Endothelial cell of umbilical vein (primary cell): ENCODE results near the gene SEMA4G. TPM values are rescaled to one million over a fixed set of nuclear protein-coding genes. Genes with fewer than 3 reads are reported as not detected.

Experiments used
- BruUV-seq: library from RNA; stranded (reverse); fragments of 400-500 nt; replicated peaks from 2 replicates; lab custom pipeline; 2021; lab: Mats Ljungman, UMichigan
- CTCF ChIA-PET: fragments of 300-600, 350-600 bp; sonication (Branson Sonifier 250); formaldehyde crosslinking; loops from one replicate; lab custom pipeline; 2021; ENCODE audit warnings: antibody characterized with exemption, inconsistent platforms; lab: Charles Lee
- POLR2A ChIA-PET: fragments of 300-600, 350-600 bp; sonication (Branson Sonifier 250); formaldehyde crosslinking; loops from one replicate; lab custom pipeline; 2021; ENCODE audit warnings: antibody characterized with exemption, inconsistent platforms; lab: Charles Lee
- DNase-seq: peaks from one replicate; pipeline ENCODE4 v3.0.0-alpha.2; 2011; ENCODE audit warnings: low read depth, low spot score
- FAIRE-seq: peaks from 2 replicates; lab custom pipeline; 2011; peaks lifted over from hg19 to GRCh38; lab: Jason Lieb, UNC
- H2AFZ ChIP-seq: 2 replicates; pipeline ENCODE4 v1.6.0; 2012; ENCODE audit warnings: low read depth, low read length, control low read depth, inconsistent platforms
- H3K27ac ChIP-seq: 2 replicates; pipeline ENCODE4 v1.5.1; 2011; ENCODE audit warnings: low read depth, mild to moderate bottlenecking, control low read depth, low read length, moderate library complexity; ENCODE audit not compliant: insufficient read depth
- H3K27me3 ChIP-seq, 2 experiments: 2 replicates each; pipeline versions ENCODE4 v1.6.0 to v1.6.1; 2011; ENCODE audit warnings: low read length in 2 of 2, mixed read lengths in 1 of 2; ENCODE audit not compliant: control insufficient read depth in 2 of 2, insufficient read depth in 2 of 2
- H3K36me3 ChIP-seq, 2 experiments: 2 replicates in 1 of 2; 3 replicates in 1 of 2; pipeline ENCODE4 v1.5.1; 2011; ENCODE audit warnings: low read length in 2 of 2, mild to moderate bottlenecking in 1 of 2, moderate library complexity in 1 of 2; ENCODE audit not compliant: control insufficient read depth in 2 of 2, insufficient read depth in 2 of 2; ENCODE audit errors: extremely low read depth in 1 of 2
- H3K4me1 ChIP-seq: 3 replicates; pipeline ENCODE4 v1.5.1; 2011; ENCODE audit warnings: mild to moderate bottlenecking, low read length; ENCODE audit not compliant: control insufficient read depth, insufficient read depth; ENCODE audit errors: extremely low read depth
- H3K4me2 ChIP-seq: 2 replicates; pipeline ENCODE4 v1.6.1; 2011; ENCODE audit warnings: low read length, control low read depth, mixed read lengths; ENCODE audit not compliant: insufficient read depth
- H3K4me3 ChIP-seq, 3 experiments: fragments of 200-600 bp in 1 of 3; sonication (generic), shearing (Covaris generic) in 1 of 3; replicated peaks in 1 of 3; 2 replicates each; pipeline ENCODE4 v1.5.1; 2011 to 2016; ENCODE audit warnings: control low read depth in 3 of 3, low read length in 3 of 3, mild to moderate bottlenecking in 2 of 3, inconsistent platforms in 1 of 3, low read depth in 1 of 3, moderate library complexity in 1 of 3; ENCODE audit not compliant: insufficient read depth in 1 of 3
- H3K79me2 ChIP-seq: 2 replicates; pipeline ENCODE4 v1.6.0; 2012; ENCODE audit warnings: low read length, inconsistent platforms; ENCODE audit not compliant: control insufficient read depth, insufficient read depth
- H3K9ac ChIP-seq: replicated peaks from 2 replicates; pipeline ENCODE3; 2011; ENCODE audit warnings: low read length, control low read depth; ENCODE audit not compliant: insufficient read depth; ENCODE audit errors: extremely low read depth
- H3K9me1 ChIP-seq: replicated peaks from 3 replicates; pipeline ENCODE4 v1.6.0; 2011; ENCODE audit warnings: mild to moderate bottlenecking, low read length; ENCODE audit not compliant: control insufficient read depth, insufficient read depth; ENCODE audit errors: extremely low read depth
- H3K9me3 ChIP-seq: replicated peaks from 2 replicates; pipeline ENCODE4 v1.5.1; 2012; ENCODE audit warnings: low read length, inconsistent platforms; ENCODE audit not compliant: control insufficient read depth, insufficient read depth
- H4K20me1 ChIP-seq: replicated peaks from 2 replicates; pipeline ENCODE3; 2011; ENCODE audit warnings: mild to moderate bottlenecking, low read length; ENCODE audit not compliant: control insufficient read depth, insufficient read depth; ENCODE audit errors: extremely low read depth
- CTCF ChIP-seq, 2 donors: IDR thresholded peaks; 1 replicate in 1 of 2; 2 replicates in 1 of 2; pipeline ENCODE4 v1.5.1; 2011; ENCODE audit warnings: low read length in 2 of 2, mild to moderate bottlenecking in 2 of 2, moderate library complexity in 2 of 2, control low read depth in 1 of 2, inconsistent platforms in 1 of 2, low read depth in 1 of 2; ENCODE audit not compliant: insufficient read depth in 1 of 2; ENCODE audit errors: extremely low read depth in 1 of 2
- EZH2 ChIP-seq: IDR thresholded peaks from 2 replicates; pipeline ENCODE4 v1.6.1; 2012; ENCODE audit warnings: borderline replicate concordance, low read depth, mild to moderate bottlenecking, moderate library complexity, low read length, inconsistent platforms; ENCODE audit not compliant: severe bottlenecking
- FOS ChIP-seq: IDR thresholded peaks from 2 replicates; pipeline ENCODE4 v1.6.1; 2011; ENCODE audit warnings: mild to moderate bottlenecking, low read length, moderate library complexity, borderline replicate concordance; ENCODE audit not compliant: insufficient read depth
- GATA2 ChIP-seq: IDR thresholded peaks from 2 replicates; pipeline ENCODE4 v1.7.0; 2011; ENCODE audit warnings: low read depth, mild to moderate bottlenecking, moderate library complexity, mixed read lengths, low read length; ENCODE audit not compliant: insufficient read length, insufficient read depth
- JUN ChIP-seq: IDR thresholded peaks from 2 replicates; pipeline ENCODE4 v1.6.1; 2011; ENCODE audit warnings: borderline replicate concordance, low read depth; ENCODE audit not compliant: insufficient read length, insufficient read depth
- MAX ChIP-seq: IDR thresholded peaks from 2 replicates; pipeline ENCODE4 v1.6.1; 2011; ENCODE audit not compliant: insufficient read depth, insufficient read length
- MYC ChIP-seq: IDR thresholded peaks from one replicate; pipeline ENCODE4 v1.6.1; 2011; ENCODE audit warnings: mild to moderate bottlenecking, low read depth, low read length
- POLR2A ChIP-seq: IDR thresholded peaks from 2 replicates; pipeline ENCODE4 v1.6.1; 2012; ENCODE audit warnings: low read depth, mild to moderate bottlenecking, control low read depth, low read length
- POLR2AphosphoS5 ChIP-seq: IDR thresholded peaks from 2 replicates; pipeline ENCODE4 v1.6.1; 2012; ENCODE audit warnings: low read depth, mild to moderate bottlenecking, control low read depth, low read length, moderate library complexity; ENCODE audit not compliant: insufficient read depth
- dilution Hi-C: fragments of 300-500 bp; cut with MboI; formaldehyde crosslinking; loops from one replicate; pipeline ENCODE4 v1.15.0; 2019; ENCODE audit warnings: low sequenced_read_pairs; ENCODE audit not compliant: extremely low pct_ligation_motif_present
- intact Hi-C: fragments of 100-400 bp; cut with micrococcal nuclease; formaldehyde crosslinking; loops from one replicate; pipeline ENCODE4 v1.10.0; 2022
- polyA plus RNA-seq, 4 experiments: library from polyadenylated mRNA; depleted of rRNA in 3 of 4; stranded (reverse) in 3 of 4; unstranded in 1 of 4; fragments of >200 nt; gene quantifications; 2 replicates each; pipeline versions ENCODE4 v1.2.1 to v1.2.3, GENCODE V29; 2011 to 2012; ENCODE audit warnings: missing spikeins in 1 of 4
- total RNA-seq: library from RNA; stranded (reverse); gene quantifications from 2 replicates; pipeline ENCODE4 v1.2.3, GENCODE V29; 2021

SEMA4G gene
- total and polyA plus RNA-seq, 2 donors (not counting 3 experiments of a cell fraction or from before 2014, with no cell fraction given) = 6.0 to 10.4 TPM

GRCh38 chr10:100963826-100964225 is 5.5 kb upstream of the SEMA4G start:
- Histone ChIP-seq H3K9me1 (no peaks in the 10 kb centered on the region), H2AFZ (no peak overlapping the region), H3K79me2 (no peaks in the 10 kb centered on the region), H3K36me3 (peaks cover 4 to 8% of the 10 kb centered on the region in 2 experiments), H3K4me3 (no peak overlapping the region), H3K27ac (no peak overlapping the region), H3K9ac (no peak overlapping the region), H4K20me1 (no peaks in the 10 kb centered on the region), H3K27me3 (no peaks in the 10 kb centered on the region), H3K4me2 (no peak overlapping the region), H3K9me3 (no peaks in the 10 kb centered on the region), H3K4me1 (peaks cover 3% of the 10 kb centered on the region)
- CTCF ChIA-PET = interaction anchor here (1.3 kb wide), 1 partner anchor 50 kb away, joined by 3 read pairs; no protein-coding TSS in a partner anchor
- FAIRE-seq = no peak
- dilution Hi-C loops = no loop called here
- POLR2A ChIA-PET = no interaction called here
- BruUV-seq = no TSS peak
- no peak for TF ChIP-seq POLR2AphosphoS5
- no peak for TF ChIP-seq JUN
- TF ChIP-seq MYC = no peak
- TF ChIP-seq GATA2 = no peak
- TF ChIP-seq CTCF (IDR thresholded peaks at IDR 0.05; ENCODE audit: extremely low read depth in 1 of 2, insufficient read depth in 1 of 2, low read depth in 1 of 2, low read length in 2 of 2) = no peak
- no peak for TF ChIP-seq FOS
- no peak for TF ChIP-seq POLR2A
- TF ChIP-seq MAX = no peak
- TF ChIP-seq EZH2 = no peak
- intact Hi-C loops = no loop called here
- no peak for DNase-seq
